Measurements from ENCODE around the gene ARL8A.

DNA sequence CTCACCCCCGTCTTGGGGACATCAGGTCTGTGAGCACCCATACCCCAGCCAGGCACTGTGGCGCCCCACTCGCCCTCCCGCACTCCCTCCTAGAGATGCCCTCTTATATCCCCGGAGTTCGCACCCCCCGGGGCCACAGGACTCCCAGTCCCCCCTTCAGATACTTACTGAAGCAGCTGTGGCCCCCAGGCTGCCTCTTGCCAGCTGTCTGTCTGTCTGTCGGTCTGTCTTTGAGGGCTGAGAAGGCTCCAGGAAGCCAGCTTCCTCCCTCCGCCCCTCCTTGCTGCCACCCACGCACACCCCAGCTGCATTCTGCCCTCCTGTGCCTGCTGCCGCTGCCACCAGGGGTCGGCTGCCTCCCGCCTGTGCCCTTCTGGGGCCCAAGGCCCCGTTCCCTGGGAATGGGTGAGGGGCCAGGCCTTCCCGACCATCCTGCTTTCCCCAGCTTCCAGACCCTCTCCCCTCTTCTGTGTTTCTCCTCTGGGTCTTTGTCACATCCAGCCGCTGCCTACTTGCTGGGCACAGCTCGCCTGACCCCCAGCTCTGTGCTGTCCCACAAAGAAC, 15.9 kb upstream of the ARL8A start, which contains the start of gene PTPN7:
- TF ChIP-seq CTCF (IDR thresholded peaks at IDR 0.05), result peak in 5 of 6 experiments; percentile 12 to 33 (median 24)
- TF ChIP-seq POLR2AphosphoS5 (IDR thresholded peaks at IDR 0.05), result no peak
- TF ChIP-seq POLR2A (IDR thresholded peaks at IDR 0.05), result no peak
- no peak for TF ChIP-seq EP300 (IDR thresholded peaks at IDR 0.05)

Data from upper lobe of left lung (tissue), 4 donors.